ENCODE measurements around the gene FSTL1. TPM values are rescaled to one million over a fixed set of nuclear protein-coding genes. Genes with fewer than 3 reads are reported as not detected.
A peak's percentile ranks its signal among the peaks of the same experiment; 100 is the strongest.

Gene FSTL1
- total and polyA plus RNA-seq, 8 donors: 7.3 to 131 (median 15.1) TPM

- Histone ChIP-seq H3K4me3 (no peak overlapping the region), H3K27ac (no peak overlapping the region), H3K27me3 (no peaks in the 10 kb centered on the region), H3K36me3 (no peaks in the 10 kb centered on the region), H3K9me3 (no peaks in the 10 kb centered on the region), H3K4me1 (peaks cover 0 to 2% (median 0%) of the 10 kb centered on the region in 3 donors)
- no peak for FAIRE-seq
- intact Hi-C loops (cut with DNase I): loop anchor here in 2 of 3 donors (10.0 kb wide), 2 partner anchors 118 to 128 kb away; no protein-coding TSS in a partner anchor
- no peak for ATAC-seq
- DNase-seq: no peak
- no peak for TF ChIP-seq CTCF (IDR thresholded peaks at IDR 0.05)
Observed at GRCh38 chr3:120427201-120427600, 23.6 kb downstream of the FSTL1 start.

- H3K27ac ChIP-seq: no peak overlapping the region
- DNase-seq (no peak), FAIRE-seq (no peak), ATAC-seq (peak; percentile 58 to 88 (median 73))
- no peak overlapping the region for H3K4me3 ChIP-seq
- H3K36me3 ChIP-seq: no peaks in the 10 kb centered on the region
- H3K27me3 ChIP-seq: no peaks in the 10 kb centered on the region
- H3K9me3 ChIP-seq: no peaks in the 10 kb centered on the region
- intact Hi-C loops (cut with DNase I): loop anchor here in 2 of 3 donors (10.0 kb wide), 2 partner anchors 119 to 129 kb away; no protein-coding TSS in a partner anchor
- WGBS, 2 donors: 0 to 7% methylated on average over 1 of the region's 1 CpG
- peaks cover 0 to 2% (median 0%) of the 10 kb centered on the region in 3 donors for H3K4me1 ChIP-seq
- TF ChIP-seq CTCF (IDR thresholded peaks at IDR 0.05): no peak
Observed at GRCh38 chr3:120425572-120426250, 25.1 kb downstream of the FSTL1 start.

GRCh38 chr3:120424976-120425570 lies 25.7 kb downstream of the FSTL1 start:
- ATAC-seq: no peak
- peaks cover 0 to 2% (median 0%) of the 10 kb centered on the region in 3 donors for H3K4me1 ChIP-seq

GRCh38 chr3:120424506-120424905 lies 26.3 kb downstream of the FSTL1 start:
- Histone ChIP-seq H3K9me3 (no peaks in the 10 kb centered on the region), H3K4me1 (peaks cover 0 to 2% (median 0%) of the 10 kb centered on the region in 3 donors), H3K27ac (no peak overlapping the region), H3K36me3 (no peaks in the 10 kb centered on the region), H3K27me3 (no peaks in the 10 kb centered on the region), H3K4me3 (no peak overlapping the region)
- no peak for TF ChIP-seq CTCF (IDR thresholded peaks at IDR 0.05)
- DNase-seq: no peak
- intact Hi-C loops (cut with DNase I): loop anchor here in 2 of 3 donors (10.0 kb wide), 2 partner anchors 120 to 130 kb away; no protein-coding TSS in a partner anchor
- 70 to 75% methylated on average over 6 of the region's 6 CpGs for WGBS, 2 donors
- no peak for FAIRE-seq
- ATAC-seq: no peak

More at GRCh38 chr3:120424976-120425570, 25.7 kb downstream of the FSTL1 start:
- 57 to 62% methylated on average over 5 of the region's 5 CpGs for WGBS, 2 donors
- no peaks in the 10 kb centered on the region for H3K27me3 ChIP-seq
- no peaks in the 10 kb centered on the region for H3K36me3 ChIP-seq
- H3K4me3 ChIP-seq: no peak overlapping the region
- TF ChIP-seq CTCF (IDR thresholded peaks at IDR 0.05): no peak
- DNase-seq: no peak
- no peaks in the 10 kb centered on the region for H3K9me3 ChIP-seq
- no peak for FAIRE-seq
- H3K27ac ChIP-seq: no peak overlapping the region
- intact Hi-C loops (cut with DNase I): loop anchor here in 2 of 3 donors (10.0 kb wide), 2 partner anchors 120 to 130 kb away; no protein-coding TSS in a partner anchor
